ENCODE data around the gene PLD1. TPM values are rescaled to one million over a fixed set of nuclear protein-coding genes. Genes with fewer than 3 reads are reported as not detected.

The PLD1 gene
- total and polyA plus RNA-seq, 2 of the 8 experiments (the other 6 are each of a cell fraction or from before 2014, with no cell fraction given), result 1.2 to 2.6 TPM

DNA sequence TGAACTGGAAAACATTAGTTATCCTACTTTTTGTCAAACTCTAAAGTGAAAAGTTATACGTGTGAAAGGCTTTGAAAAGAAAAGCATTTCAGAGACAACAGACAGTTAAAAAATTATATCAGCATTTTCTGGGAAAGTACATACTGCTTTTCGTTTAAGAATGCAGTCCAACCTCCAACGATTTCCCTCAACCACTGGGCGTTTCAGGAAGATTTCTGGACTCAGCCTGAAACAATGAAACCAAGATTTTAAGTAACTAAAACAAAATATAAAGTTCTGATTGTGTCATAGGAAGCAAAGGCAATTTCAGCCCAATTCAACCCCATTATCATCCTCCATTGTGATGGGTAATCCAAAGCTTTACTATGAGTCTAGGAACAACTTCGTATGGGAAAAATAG, 110.7 kb downstream of the PLD1 start:
- H2BK120ac ChIP-seq (replicated peaks; ENCODE audit: low read depth, low read length), result no peak overlapping the region
- FAIRE-seq, result no peak
- H3K56ac ChIP-seq (replicated peaks; ENCODE audit: insufficient read length, low read depth, low read length), result no peak overlapping the region
- ChIA-PET POLR2A (ENCODE audit: partially characterized antibody) (no interaction called here), CTCF (ENCODE audit: partially characterized antibody) (interaction anchor here (2.3 to 3.3 kb wide), 2 partner anchors 72 to 75 kb away, joined by 10 to 13 read pairs; no protein-coding TSS in a partner anchor)
- H2AK5ac ChIP-seq (ENCODE audit: low read depth, low read length), result no peak overlapping the region
- no peaks in the 10 kb centered on the region for H3K27me3 ChIP-seq (replicated peaks in 1 of 4; ENCODE audit: control insufficient read depth in 3 of 4, extremely low read depth in 1 of 4, insufficient read depth in 3 of 4, low read length in 3 of 4)
- no peaks in the 10 kb centered on the region for H4K20me1 ChIP-seq (replicated peaks in 1 of 2; ENCODE audit: control insufficient read depth in 1 of 2, insufficient read depth in 2 of 2, low read length in 2 of 2)
- H4K8ac ChIP-seq (ENCODE audit: extremely low read depth, insufficient read depth, low read length), result no peak overlapping the region
- no peak for DNase-seq (ENCODE audit: low read depth in 1 of 2, low spot score in 2 of 2)
- H4K5ac ChIP-seq (ENCODE audit: insufficient read length, low read depth, low read length), result no peak overlapping the region
- peaks cover 2% of the 10 kb centered on the region; the same call in 1 of the 2 replicates for H3K23me2 ChIP-seq (ENCODE audit: low read depth, low read length)
- no peaks in the 10 kb centered on the region for H3K36me3 ChIP-seq (ENCODE audit: control insufficient read depth in 2 of 4, insufficient read depth in 4 of 4, low read length in 3 of 4)
- H2BK20ac ChIP-seq (ENCODE audit: low read length), result no peak overlapping the region
- H3K9ac ChIP-seq (replicated peaks in 1 of 4; ENCODE audit: extremely low read depth in 1 of 4, low read depth in 3 of 4, low read length in 3 of 4), result no peak overlapping the region
- H2BK15ac ChIP-seq (ENCODE audit: low read length), result no peak overlapping the region
- no peaks in the 10 kb centered on the region for H3K79me2 ChIP-seq (ENCODE audit: control insufficient read depth in 1 of 2, insufficient read depth in 2 of 2, low read length in 2 of 2)
- H3K9me3 ChIP-seq (ENCODE audit: insufficient read depth in 2 of 2, low read depth in 1 of 2, low read length in 1 of 2), result peaks cover 0 to 6% of the 10 kb centered on the region in 2 experiments; a peak in 1 of 4 replicates
- no peak overlapping the region for H3K4ac ChIP-seq (replicated peaks; ENCODE audit: insufficient read length, low read depth, low read length)
- H3K14ac ChIP-seq (ENCODE audit: insufficient read length), result no peak overlapping the region
- H3K4me3 ChIP-seq (ENCODE audit: extremely low read depth in 1 of 4, insufficient read depth in 2 of 4, low read depth in 3 of 4, low read length in 4 of 4), result no peak overlapping the region
- H3K23ac ChIP-seq (ENCODE audit: insufficient read length), result no peak overlapping the region
- no peak overlapping the region for H4K91ac ChIP-seq (replicated peaks; ENCODE audit: insufficient read length, low read length)
- no peak overlapping the region for H2BK5ac ChIP-seq (ENCODE audit: low read depth, low read length)
- no peak overlapping the region for H2AFZ ChIP-seq (ENCODE audit: low read length)
- no peaks in the 10 kb centered on the region for H3K79me1 ChIP-seq (ENCODE audit: low read depth, low read length)
- WGBS, 2 experiments (ENCODE audit: extremely low coverage in 1 of 2, insufficient coverage in 1 of 2, insufficient read length in 1 of 2, insufficient replicate concordance in 2 of 2, low coverage in 1 of 2, low lambda C conversion rate in 2 of 2, missing lambda C conversion rate in 1 of 2), result 94% methylated on average over 5 of the region's 5 CpGs; no CpG with 5 or more reads in 1 of the 2 experiments
- H3K4me2 ChIP-seq (ENCODE audit: insufficient read depth in 1 of 2, low read depth in 2 of 2, low read length in 2 of 2), result no peak overlapping the region
- no peak overlapping the region for H3K27ac ChIP-seq (ENCODE audit: low read depth, low read length)
- no peak overlapping the region for H2BK12ac ChIP-seq (ENCODE audit: low read depth, low read length)
- TF ChIP-seq TAF7 (optimal IDR thresholded peaks at IDR 0.05; ENCODE audit: borderline replicate concordance, low read depth, low read length) (no peak), CHD2 (IDR thresholded peaks at IDR 0.05; ENCODE audit: low read length) (no peak), KDM4A (IDR thresholded peaks at IDR 0.05; ENCODE audit: low read depth, low read length, severe bottlenecking) (no peak), ZNF274 (IDR thresholded peaks at IDR 0.05; ENCODE audit: borderline replicate concordance, extremely low read depth, low read length) (no peak), CBX5 (IDR thresholded peaks at IDR 0.05; ENCODE audit: low read depth, low read length) (no peak), JUN (IDR thresholded peaks at IDR 0.05; ENCODE audit: low read depth, low read length) (no peak)
- no peak overlapping the region for H3K18ac ChIP-seq (ENCODE audit: extremely low read depth, low read length)
- no peaks in the 10 kb centered on the region for H3K4me1 ChIP-seq (replicated peaks in 1 of 4; ENCODE audit: control insufficient read depth in 3 of 4, insufficient read depth in 4 of 4, low read length in 3 of 4)

Measured in H1 (cell line).